Mesothelial cell of epicardium (in vitro differentiated cells): ENCODE measurements around the gene FAM3D. TPM values are rescaled to one million over a fixed set of nuclear protein-coding genes. Genes with fewer than 3 reads are reported as not detected.

Experiments used
- DNase-seq, 2 experiments: peaks; one replicate each; pipeline ENCODE4 v3.0.0; 2021; ENCODE audit warnings: low spot score in 2 of 2; ENCODE audit not compliant: unreplicated experiment in 2 of 2
- H3K27ac Mint-ChIP-seq: 2 replicates; pipeline ENCODE4 v1.8.0; 2021; ENCODE audit warnings: mixed read lengths
- H3K27me3 Mint-ChIP-seq: 2 replicates; pipeline ENCODE4 v1.8.0; 2021; ENCODE audit warnings: low read depth, mixed read lengths
- H3K36me3 Mint-ChIP-seq: 2 replicates; pipeline ENCODE4 v1.8.0; 2021; ENCODE audit warnings: mixed read lengths
- H3K4me1 Mint-ChIP-seq: 2 replicates; pipeline ENCODE4 v1.8.0; 2021; ENCODE audit warnings: mixed read lengths
- H3K4me3 Mint-ChIP-seq: 2 replicates; pipeline ENCODE4 v1.8.0; 2021; ENCODE audit warnings: mild to moderate bottlenecking, moderate library complexity, mixed read lengths
- H3K9me3 Mint-ChIP-seq: 2 replicates; pipeline ENCODE4 v1.8.0; 2021; ENCODE audit warnings: mixed read lengths
- total RNA-seq: library from RNA; stranded (reverse); gene quantifications from 3 replicates; pipeline ENCODE4 v1.2.1, GENCODE V29; 2021
- TF ChIP-seq, protein P1 (sequence below): fragments of 200-600 bp; sonication (generic); IDR thresholded peaks from one replicate; pipeline ENCODE4 v1.5.0; 2021; ENCODE audit warnings: antibody characterized with exemption; ENCODE audit not compliant: unreplicated experiment

The FAM3D gene
- total RNA-seq, 1 donor from 2014 or later: 0.16 TPM

DNA sequence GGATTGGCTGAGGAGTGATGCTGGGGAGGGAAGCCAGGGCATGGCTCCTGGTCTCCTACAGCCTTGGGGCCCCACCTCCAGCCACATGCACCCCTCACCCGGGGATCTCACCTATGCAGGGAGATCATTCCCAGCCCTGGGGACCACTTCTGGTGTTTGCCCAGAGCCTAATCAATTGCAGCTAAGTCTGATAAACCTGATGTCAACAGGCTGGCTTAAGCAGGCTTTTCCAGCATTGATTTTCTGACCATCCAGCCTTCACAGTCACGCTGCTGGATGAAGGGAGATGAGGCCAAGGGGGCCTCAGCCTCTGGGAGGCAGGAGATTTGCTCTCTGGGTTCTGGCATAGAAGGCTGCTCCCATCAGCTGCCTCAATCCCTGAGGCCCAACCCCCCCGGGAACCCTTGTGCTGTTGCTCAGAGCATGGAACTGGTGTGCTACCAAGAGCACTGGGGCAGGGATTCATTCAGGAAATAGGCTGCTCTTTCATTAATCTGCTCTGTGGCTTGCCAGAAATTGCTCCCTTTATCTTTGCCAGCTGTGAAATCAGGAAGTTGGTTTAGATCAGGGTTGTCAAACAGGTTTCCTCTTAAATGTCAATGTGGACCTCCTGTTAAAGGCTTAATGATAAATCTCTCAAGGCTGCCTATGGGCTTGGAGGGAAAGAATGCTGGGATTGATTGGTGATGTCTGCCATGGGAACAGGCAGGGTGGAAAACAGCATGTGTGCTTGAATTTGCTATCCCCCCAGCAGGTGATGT is 19.0 kb downstream of the FAM3D start:
- TF ChIP-seq, protein P1, sequence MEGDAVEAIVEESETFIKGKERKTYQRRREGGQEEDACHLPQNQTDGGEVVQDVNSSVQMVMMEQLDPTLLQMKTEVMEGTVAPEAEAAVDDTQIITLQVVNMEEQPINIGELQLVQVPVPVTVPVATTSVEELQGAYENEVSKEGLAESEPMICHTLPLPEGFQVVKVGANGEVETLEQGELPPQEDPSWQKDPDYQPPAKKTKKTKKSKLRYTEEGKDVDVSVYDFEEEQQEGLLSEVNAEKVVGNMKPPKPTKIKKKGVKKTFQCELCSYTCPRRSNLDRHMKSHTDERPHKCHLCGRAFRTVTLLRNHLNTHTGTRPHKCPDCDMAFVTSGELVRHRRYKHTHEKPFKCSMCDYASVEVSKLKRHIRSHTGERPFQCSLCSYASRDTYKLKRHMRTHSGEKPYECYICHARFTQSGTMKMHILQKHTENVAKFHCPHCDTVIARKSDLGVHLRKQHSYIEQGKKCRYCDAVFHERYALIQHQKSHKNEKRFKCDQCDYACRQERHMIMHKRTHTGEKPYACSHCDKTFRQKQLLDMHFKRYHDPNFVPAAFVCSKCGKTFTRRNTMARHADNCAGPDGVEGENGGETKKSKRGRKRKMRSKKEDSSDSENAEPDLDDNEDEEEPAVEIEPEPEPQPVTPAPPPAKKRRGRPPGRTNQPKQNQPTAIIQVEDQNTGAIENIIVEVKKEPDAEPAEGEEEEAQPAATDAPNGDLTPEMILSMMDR: no peak
- H3K27me3 Mint-ChIP-seq: peaks cover 19% of the 10 kb centered on the region
- H3K9me3 Mint-ChIP-seq: peaks cover 9% of the 10 kb centered on the region
- no peaks in the 10 kb centered on the region for H3K4me1 Mint-ChIP-seq
- no peak overlapping the region for H3K4me3 Mint-ChIP-seq
- H3K36me3 Mint-ChIP-seq: no peaks in the 10 kb centered on the region
- DNase-seq: no peak
- no peak overlapping the region for H3K27ac Mint-ChIP-seq

- Mint-ChIP-seq H3K4me1 (no peaks in the 10 kb centered on the region), H3K9me3 (peaks cover 9% of the 10 kb centered on the region), H3K27ac (no peak overlapping the region), H3K27me3 (peaks cover 20% of the 10 kb centered on the region), H3K4me3 (no peak overlapping the region), H3K36me3 (no peaks in the 10 kb centered on the region)
- DNase-seq: no peak
- TF ChIP-seq, protein P1: no peak
Measured at GRCh38 chr3:58646503-58646902, 20.1 kb downstream of the FAM3D start.

GRCh38 chr3:58645726-58646125 is 20.8 kb downstream of the FAM3D start:
- Mint-ChIP-seq H3K9me3 (peaks cover 9% of the 10 kb centered on the region), H3K4me3 (no peak overlapping the region), H3K27me3 (peaks cover 20% of the 10 kb centered on the region), H3K4me1 (no peaks in the 10 kb centered on the region), H3K36me3 (no peaks in the 10 kb centered on the region), H3K27ac (no peak overlapping the region)
- TF ChIP-seq, protein P1: no peak
- no peak for DNase-seq

- Mint-ChIP-seq H3K36me3 (no peaks in the 10 kb centered on the region), H3K9me3 (peaks cover 6% of the 10 kb centered on the region), H3K4me1 (no peaks in the 10 kb centered on the region), H3K4me3 (no peak overlapping the region), H3K27ac (no peak overlapping the region), H3K27me3 (peaks cover 17% of the 10 kb centered on the region)
- DNase-seq: no peak
- TF ChIP-seq, protein P1: no peak
Measured at GRCh38 chr3:58642846-58643245, 23.7 kb downstream of the FAM3D start.

GRCh38 chr3:58640700-58641372 is 25.7 kb downstream of the FAM3D start:
- peak overlapping the region; percentile 42 for H3K4me3 Mint-ChIP-seq
- DNase-seq: peak; percentile 58 to 85
- H3K27me3 Mint-ChIP-seq: peaks cover 18% of the 10 kb centered on the region
- TF ChIP-seq, protein P1: peak; percentile 80
- no peaks in the 10 kb centered on the region for H3K4me1 Mint-ChIP-seq
- H3K36me3 Mint-ChIP-seq: no peaks in the 10 kb centered on the region
- H3K27ac Mint-ChIP-seq: no peak overlapping the region
- peaks cover 4% of the 10 kb centered on the region for H3K9me3 Mint-ChIP-seq
